ENCODE data around the gene TBCD. TPM values are rescaled to one million over a fixed set of nuclear protein-coding genes. Genes with fewer than 3 reads are reported as not detected.

Gene TBCD
- total and polyA plus RNA-seq, 9 of the 15 experiments (the other 6 are each of a cell fraction or from before 2014, with no cell fraction given) = 8.9 to 98.5 (median 28.0) TPM

GRCh38 chr17:82791532-82791931 is 39.7 kb downstream of the TBCD start (continued):
- TF ChIP-seq ZNF609 (CRISPR knock-in tag; IDR thresholded peaks at IDR 0.05; ENCODE audit: borderline replicate concordance) = no peak

GRCh38 chr17:82793974-82794630 is 42.2 kb downstream of the TBCD start:
- ATAC-seq = no peak
- no TSS peak for BruUV-seq (replicated peaks)
- H3K79me2 ChIP-seq (ENCODE audit: control insufficient read depth, insufficient read depth, low read length) = 0 out of 3 replicates have a peak, but pooled peaks cover 4% of the 10 kb centered on the region
- H3K27ac ChIP-seq (ENCODE audit: extremely low read depth, low read depth, low read length) = no peak overlapping the region
- H4K20me1 ChIP-seq (replicated peaks; ENCODE audit: control insufficient read depth, insufficient read depth, low read length) = 0 out of 2 replicates have a peak, but pooled peaks cover 3% of the 10 kb centered on the region
- H3K9ac ChIP-seq (ENCODE audit: insufficient read depth in 1 of 2, low read depth in 2 of 2, low read length in 2 of 2) = peak overlapping the region in 1 of 2 experiments; percentile 14; a peak in 1 of 4 replicates
- peaks cover 3% of the 10 kb centered on the region for H3K9me1 ChIP-seq (ENCODE audit: control insufficient read depth, insufficient read depth, low read length)
- no peak for FAIRE-seq
- ChIA-PET CTCF (ENCODE audit: low intra/inter-chr PET ratio) (no interaction called here), POLR2A (interaction anchor here (0.5 kb wide), 1 partner anchor 17 kb away, joined by 3 read pairs; no protein-coding TSS in a partner anchor)
- H3K4me2 ChIP-seq (ENCODE audit: insufficient read depth, low read length) = no peak overlapping the region
- H3K4me1 ChIP-seq (replicated peaks in 1 of 2; ENCODE audit: control insufficient read depth in 2 of 2, insufficient read depth in 2 of 2, low read length in 2 of 2) = peaks cover 0 to 18% of the 10 kb centered on the region in 2 experiments; a peak in 2 of 5 replicates
- no peak overlapping the region for H2AFZ ChIP-seq (ENCODE audit: low read depth, low read length)
- in situ Hi-C loops (cut with MboI) = no loop called here
- WGBS (ENCODE audit: insufficient coverage, low coverage, missing lambda C conversion rate) = 79% methylated on average over 9 of the region's 15 CpGs
- no peak overlapping the region for H3K4me3 ChIP-seq
- intact Hi-C loops (cut with micrococcal nuclease) = no loop called here
- H3K36me3 ChIP-seq (ENCODE audit: control insufficient read depth, insufficient read depth, low read length) = peaks cover 40% of the 10 kb centered on the region; the same call in 1 of the 3 replicates
- no peaks in the 10 kb centered on the region for H3K9me3 ChIP-seq (replicated peaks; ENCODE audit: control insufficient read depth, insufficient read depth, low read depth, low read length)
- H3K27me3 ChIP-seq (ENCODE audit: control insufficient read depth in 2 of 2, insufficient read depth in 2 of 2, low read length in 2 of 2) = no peaks in the 10 kb centered on the region
- no peak for DNase-seq (ENCODE audit: extremely low read depth in 1 of 4, low spot score in 3 of 4)
- TF ChIP-seq BACH1 (tag; IDR thresholded peaks at IDR 0.05) (no peak), ZNF398 (CRISPR knock-in tag; IDR thresholded peaks at IDR 0.05) (no peak), HEY1 (CRISPR knock-in tag; IDR thresholded peaks at IDR 0.05; ENCODE audit: borderline replicate concordance) (no peak)
